HepG2 (cell line): ENCODE measurements around the gene SPINK8. TPM values are rescaled to one million over a fixed set of nuclear protein-coding genes. Genes with fewer than 3 reads are reported as not detected.

Experiments used
- ATAC-seq: fragments of 200-7000 bp; cut with Tn5 transposase; 3 replicates; pipeline ENCODE4 v1.9.1; 2020; ENCODE audit warnings: mild to moderate bottlenecking, moderate library complexity
- BruUV-seq: library from RNA; stranded (reverse); fragments of 400-500 nt; replicated peaks from 2 replicates; lab custom pipeline; 2021; lab: Mats Ljungman, UMichigan
- CTCF ChIA-PET: fragments of 300-600 bp; formaldehyde crosslinking; extraction: SDS; loops from one replicate; lab custom pipeline; 2021; ENCODE audit warnings: low total read pairs, inconsistent platforms, low intra/inter-chr PET ratio; lab: Yijun Ruan, JAX
- POLR2A ChIA-PET: fragments of 350-600 bp; sonication (Branson Sonifier 250); formaldehyde crosslinking; loops from one replicate; lab custom pipeline; 2020; ENCODE audit warnings: antibody characterized with exemption, inconsistent platforms; lab: Yijun Ruan, JAX
- DNase-seq: peaks from one replicate; pipeline ENCODE4 v3.0.0-alpha.2; 2015; ENCODE audit warnings: low spot score
- FAIRE-seq: peaks from 3 replicates; lab custom pipeline; 2011; peaks lifted over from hg19 to GRCh38; lab: Jason Lieb, UNC
- H2AFZ ChIP-seq: one replicate; pipeline ENCODE4 v1.6.1; 2011; ENCODE audit warnings: low read length, inconsistent platforms
- H3K27ac ChIP-seq: fragments of 300-600 bp; 3 replicates; pipeline ENCODE4 v1.8.0; 2011; ENCODE audit warnings: mixed run types, mild to moderate bottlenecking, mixed read lengths, low read length, inconsistent platforms; ENCODE audit not compliant: insufficient read depth; ENCODE audit errors: extremely low read length
- H3K27me3 ChIP-seq, 2 experiments: fragments of 200-600 bp in 1 of 2; 2 replicates in 1 of 2; 3 replicates in 1 of 2; pipeline versions ENCODE4 v1.6.0 to v1.8.0; 2011; ENCODE audit warnings: low read length in 2 of 2, mild to moderate bottlenecking in 2 of 2, moderate library complexity in 2 of 2, inconsistent platforms in 1 of 2; ENCODE audit not compliant: insufficient read depth in 2 of 2, control insufficient read depth in 1 of 2
- H3K36me3 ChIP-seq, 2 experiments: fragments of 200-600 bp in 1 of 2; replicated peaks in 1 of 2; 2 replicates in 1 of 2; 3 replicates in 1 of 2; pipeline versions ENCODE4 v1.5.1 to v1.8.0; 2011; ENCODE audit warnings: low read length in 2 of 2, inconsistent platforms in 1 of 2; ENCODE audit not compliant: insufficient read depth in 2 of 2, control insufficient read depth in 1 of 2
- H3K4me1 ChIP-seq: 2 replicates; pipeline ENCODE4 v1.5.1; 2012; ENCODE audit warnings: low read length, inconsistent platforms; ENCODE audit not compliant: insufficient read depth
- H3K4me2 ChIP-seq: 2 replicates; pipeline ENCODE4 v1.6.0; 2011; ENCODE audit warnings: low read depth, low read length, inconsistent platforms
- H3K4me3 ChIP-seq, 3 experiments: fragments of 200-600 bp in 1 of 3; sonication (generic), shearing (Covaris generic) in 1 of 3; replicated peaks in 1 of 3; 2 replicates each; pipeline ENCODE4 v1.5.1; 2011 to 2016; ENCODE audit warnings: low read length in 3 of 3, inconsistent platforms in 2 of 3, low read depth in 2 of 3, mild to moderate bottlenecking in 2 of 3, control low read depth in 1 of 3, mixed read lengths in 1 of 3; ENCODE audit not compliant: insufficient read depth in 1 of 3
- H3K79me2 ChIP-seq: one replicate; pipeline ENCODE4 v1.6.1; 2011; ENCODE audit warnings: low read length, inconsistent platforms; ENCODE audit not compliant: insufficient read depth
- H3K9ac ChIP-seq: 2 replicates; pipeline ENCODE4 v1.6.0; 2011; ENCODE audit warnings: mild to moderate bottlenecking, low read depth, low read length, inconsistent platforms; ENCODE audit not compliant: insufficient read depth
- H3K9me3 ChIP-seq: 2 replicates; pipeline ENCODE4 v1.5.1; 2012; ENCODE audit warnings: mild to moderate bottlenecking, low read length
- H4K20me1 ChIP-seq: 2 replicates; pipeline ENCODE4 v1.6.0; 2011; ENCODE audit warnings: inconsistent platforms, mild to moderate bottlenecking, low read length, moderate library complexity; ENCODE audit not compliant: insufficient read depth
- ERF ChIP-seq: IDR thresholded peaks from 2 replicates; pipeline ENCODE4 v1.6.1; 2018; ENCODE audit warnings: missing biosample characterization, missing genetic modification reagents
- HIVEP1 ChIP-seq: sonication (generic); formaldehyde crosslinking; IDR thresholded peaks from 2 replicates; pipeline ENCODE4 v1.4.0; 2020; ENCODE audit warnings: mild to moderate bottlenecking, missing genetic modification reagents
- KAT7 ChIP-seq: IDR thresholded peaks from 2 replicates; pipeline ENCODE4 v1.6.1; 2018; ENCODE audit warnings: borderline replicate concordance, missing compliant biosample characterization
- MATR3 ChIP-seq: sonication (generic); formaldehyde crosslinking; IDR thresholded peaks from 2 replicates; pipeline ENCODE4 v1.4.0; 2020; ENCODE audit warnings: missing genetic modification reagents
- NR2F1 ChIP-seq, 2 experiments: fragments of 450-650 bp in 1 of 2; formaldehyde crosslinking in 1 of 2; IDR thresholded peaks; 2 replicates each; pipeline versions ENCODE4 v1.5.0 to v1.6.1; 2016 to 2020; ENCODE audit warnings: mild to moderate bottlenecking in 1 of 2, missing compliant biosample characterization in 1 of 2, missing genetic modification reagents in 1 of 2, moderate library complexity in 1 of 2
- NR2F6 ChIP-seq, 2 experiments: IDR thresholded peaks; 2 replicates each; pipeline ENCODE4 v1.6.1; 2016; ENCODE audit warnings: antibody characterized with exemption in 1 of 2, mild to moderate bottlenecking in 1 of 2
- POLR2AphosphoS2 ChIP-seq: IDR thresholded peaks from 2 replicates; pipeline ENCODE4 v1.6.1; 2011; ENCODE audit warnings: low read depth, low read length, improper control_type of control experiment
- POLR2AphosphoS5 ChIP-seq: IDR thresholded peaks from 2 replicates; pipeline ENCODE4 v1.6.1; 2012; ENCODE audit warnings: low read depth, low read length
- RAD21 ChIP-seq: fragments of 450-650 bp; formaldehyde crosslinking; IDR thresholded peaks from 2 replicates; pipeline ENCODE4 v1.5.0; 2020; ENCODE audit warnings: mild to moderate bottlenecking
- RFX5 ChIP-seq: IDR thresholded peaks from 2 replicates; pipeline ENCODE4 v1.6.1; 2011; ENCODE audit warnings: low read depth, low read length, improper control_type of control experiment
- RXRA ChIP-seq: sonication (generic); formaldehyde crosslinking; IDR thresholded peaks from 2 replicates; pipeline ENCODE4 v1.5.1; 2020; ENCODE audit warnings: missing genetic modification reagents
- SMC3 ChIP-seq: IDR thresholded peaks from 2 replicates; pipeline ENCODE4 v1.6.1; 2011; ENCODE audit warnings: low read length, improper control_type of control experiment
- SRSF9 ChIP-seq: fragments of 200-400 bp; formaldehyde crosslinking; IDR thresholded peaks from 2 replicates; pipeline ENCODE4 v1.6.1; 2018; ENCODE audit warnings: borderline replicate concordance, mild to moderate bottlenecking, low read depth, low read length; ENCODE audit not compliant: insufficient read depth, poor library complexity, severe bottlenecking
- SSRP1 ChIP-seq: IDR thresholded peaks from 2 replicates; pipeline ENCODE4 v1.6.1; 2016; ENCODE audit warnings: control low read depth
- STAG1 ChIP-seq: sonication (generic); formaldehyde crosslinking; IDR thresholded peaks from 2 replicates; pipeline ENCODE4 v1.4.0; 2020; ENCODE audit warnings: missing genetic modification reagents
- TAF1 ChIP-seq: sonication (generic); formaldehyde crosslinking; IDR thresholded peaks from 2 replicates; pipeline ENCODE4 v1.4.0; 2020; ENCODE audit warnings: missing genetic modification reagents
- XRCC5 ChIP-seq: fragments of 200-400 bp; formaldehyde crosslinking; optimal IDR thresholded peaks from 2 replicates; pipeline ENCODE3; 2017; ENCODE audit warnings: mild to moderate bottlenecking, low read length
- ZBTB21 ChIP-seq: sonication (generic); formaldehyde crosslinking; IDR thresholded peaks from 2 replicates; pipeline ENCODE4 v1.4.0; 2020; ENCODE audit warnings: missing genetic modification reagents
- ZNF329 ChIP-seq: sonication (generic); formaldehyde crosslinking; IDR thresholded peaks from 2 replicates; pipeline ENCODE4 v1.9.0; 2021; ENCODE audit warnings: low read depth, mild to moderate bottlenecking, missing genetic modification reagents
- ZNF607 ChIP-seq: sonication (generic); formaldehyde crosslinking; IDR thresholded peaks from 2 replicates; pipeline ENCODE4 v1.5.1; 2020; ENCODE audit warnings: missing genetic modification reagents, mild to moderate bottlenecking, borderline replicate concordance
- ZNF670 ChIP-seq: sonication (generic); formaldehyde crosslinking; IDR thresholded peaks from 2 replicates; pipeline ENCODE4 v1.8.0; 2022; ENCODE audit warnings: mild to moderate bottlenecking, missing genetic modification reagents, borderline replicate concordance
- ZNF792 ChIP-seq: IDR thresholded peaks from 2 replicates; pipeline ENCODE4 v1.6.1; 2016
- WGBS: methylation state at CpG from one replicate; pipeline ENCODE4 v1.1.6; 2017; ENCODE audit warnings: low lambda C conversion rate; 5-methylcytosine and 5-hydroxymethylcytosine counted together
- in situ Hi-C: cut with HindIII; loops from 2 replicates; pipeline ENCODE4 v1.10.0; 2017; ENCODE audit warnings: low pct_unique_long_range_greater_than_20kb; ENCODE audit not compliant: extremely low pct_ligation_motif_present
- intact Hi-C: fragments of 100-400 bp; cut with micrococcal nuclease; formaldehyde crosslinking; loops from one replicate; pipeline ENCODE4 v1.10.0; 2022; ENCODE audit not compliant: unreplicated experiment
- polyA plus RNA-seq, 8 experiments: library from polyadenylated mRNA; depleted of rRNA in 3 of 8; stranded (reverse) in 7 of 8; unstranded in 1 of 8; fragments of >200 nt; fragmentation: Illumina TruSeq in 4 of 8; extraction: Trizol in 4 of 8; gene quantifications; 2 replicates each; pipeline versions ENCODE4 v1.2.1 to v1.2.3, GENCODE V29; 2011 to 2016; ENCODE audit warnings: low read depth in 4 of 8, missing spikeins in 1 of 8, mixed read lengths in 1 of 8; ENCODE audit not compliant: insufficient read depth in 1 of 8
- total RNA-seq, 5 experiments: library from RNA; depleted of rRNA; stranded (reverse); fragments of >200 nt; fragmentation: Illumina TruSeq; extraction: Trizol; gene quantifications; 2 replicates each; pipeline ENCODE4 v1.2.3, GENCODE V29; 2016; ENCODE audit warnings: low read depth in 1 of 5
- TF ChIP-seq, protein P1 (sequence below): sonication (generic); formaldehyde crosslinking; IDR thresholded peaks from 2 replicates; pipeline ENCODE4 v1.5.1; 2020; ENCODE audit warnings: missing genetic modification reagents, mild to moderate bottlenecking, borderline replicate concordance
- TF ChIP-seq, protein P2 (sequence below): IDR thresholded peaks from 2 replicates; pipeline ENCODE4 v1.6.1; 2016; ENCODE audit warnings: low read depth, borderline replicate concordance
- TF ChIP-seq, protein P3 (sequence below): sonication (generic); formaldehyde crosslinking; IDR thresholded peaks from 2 replicates; pipeline ENCODE4 v1.5.1; 2020; ENCODE audit warnings: missing genetic modification reagents, mild to moderate bottlenecking, borderline replicate concordance

SPINK8 gene
- total and polyA plus RNA-seq, 2 of the 13 experiments (the other 11 are each of a cell fraction or from before 2014, with no cell fraction given) = not detected

DNA sequence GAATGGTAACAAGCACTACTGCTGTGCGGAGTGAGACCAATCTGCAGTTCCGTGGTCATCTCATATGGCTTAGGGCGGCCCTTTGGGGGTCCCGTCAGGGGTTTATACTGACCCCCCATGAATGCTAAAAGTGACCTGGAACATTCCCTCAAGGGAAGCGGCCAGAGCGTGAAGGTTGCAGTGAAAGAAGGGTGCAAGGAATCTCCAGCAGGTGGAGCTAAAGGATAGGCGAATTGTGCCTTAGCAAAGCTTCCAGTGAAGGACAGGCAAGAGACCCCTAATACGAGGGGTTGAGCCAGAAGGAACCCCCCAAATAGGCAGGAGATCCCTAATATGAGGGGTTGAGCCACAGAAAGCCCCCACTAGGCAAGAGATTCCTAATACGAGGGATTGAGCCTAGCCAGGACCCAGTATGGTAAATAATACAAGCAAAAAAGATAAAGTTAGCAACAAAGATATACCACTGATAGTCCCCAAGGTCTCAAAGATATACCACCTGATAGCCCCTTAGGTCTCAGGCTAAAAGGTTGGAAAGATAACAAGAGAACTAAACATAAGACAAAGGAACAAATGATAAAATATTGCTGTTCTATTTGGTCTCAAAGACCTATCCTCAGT lies 59.8 kb downstream of the SPINK8 start:
- no TSS peak for BruUV-seq
- Histone ChIP-seq H3K4me2 (no peak overlapping the region), H3K9me3 (no peaks in the 10 kb centered on the region), H2AFZ (no peak overlapping the region), H3K79me2 (no peaks in the 10 kb centered on the region), H3K27me3 (no peaks in the 10 kb centered on the region; a peak in 1 of 5 replicates), H4K20me1 (no peaks in the 10 kb centered on the region), H3K4me3 (no peak overlapping the region), H3K27ac (no peak overlapping the region), H3K9ac (no peak overlapping the region), H3K4me1 (no peaks in the 10 kb centered on the region), H3K36me3 (peaks cover 1 to 2% of the 10 kb centered on the region in 2 experiments; a peak in 3 of 5 replicates)
- in situ Hi-C loops = loop anchor here (5.0 kb wide), 1 partner anchor 164 kb away; no protein-coding TSS in a partner anchor
- ChIA-PET POLR2A (interaction anchor here (1.4 to 1.7 kb wide), 2 partner anchors 162 to 166 kb away, joined by 9 to 14 read pairs; partner anchors contain the start of genes CCDC51 and TMA7), CTCF (interaction anchor here (0.8 to 4.6 kb wide), 6 partner anchors 41 to 275 kb away, joined by 3 to 76 read pairs (median 6); partner anchors contain the start of genes CCDC51 and TMA7)
- peak; percentile 66 for DNase-seq
- intact Hi-C loops = loop anchor here (1.0 to 5.0 kb wide), 3 partner anchors 127 to 234 kb away; no protein-coding TSS in a partner anchor
- peak; percentile 80 for FAIRE-seq
- peak; percentile 85 for ATAC-seq
- WGBS = 5% methylated on average over 9 of the region's 9 CpGs
- TF ChIP-seq STAG1 (CRISPR knock-in tag) = peak; percentile 91
- no peak for TF ChIP-seq ZNF607
- TF ChIP-seq KAT7 = no peak
- no peak for TF ChIP-seq RFX5
- TF ChIP-seq SSRP1 (CRISPR knock-in tag) = no peak
- no peak for TF ChIP-seq NR2F6 (IDR thresholded peaks at IDR 0.05)
- TF ChIP-seq NR2F6 (CRISPR knock-in tag; IDR thresholded peaks at IDR 0.05) = no peak
- no peak for TF ChIP-seq ZBTB21 (CRISPR knock-in tag)
- TF ChIP-seq TAF1 (CRISPR knock-in tag) = no peak
- TF ChIP-seq POLR2AphosphoS5 = no peak
- peak; percentile 88 for TF ChIP-seq SMC3
- TF ChIP-seq POLR2AphosphoS2 = no peak
- TF ChIP-seq, protein P1, sequence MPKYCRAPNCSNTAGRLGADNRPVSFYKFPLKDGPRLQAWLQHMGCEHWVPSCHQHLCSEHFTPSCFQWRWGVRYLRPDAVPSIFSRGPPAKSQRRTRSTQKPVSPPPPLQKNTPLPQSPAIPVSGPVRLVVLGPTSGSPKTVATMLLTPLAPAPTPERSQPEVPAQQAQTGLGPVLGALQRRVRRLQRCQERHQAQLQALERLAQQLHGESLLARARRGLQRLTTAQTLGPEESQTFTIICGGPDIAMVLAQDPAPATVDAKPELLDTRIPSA (CRISPR knock-in tag) = no peak
- TF ChIP-seq MATR3 (CRISPR knock-in tag) = no peak
- TF ChIP-seq HIVEP1 = no peak
- no peak for TF ChIP-seq SRSF9
- no peak for TF ChIP-seq ZNF792 (CRISPR knock-in tag)
- TF ChIP-seq RXRA (CRISPR knock-in tag) = no peak
- no peak for TF ChIP-seq XRCC5
- no peak for TF ChIP-seq ZNF329
- TF ChIP-seq, protein P2, sequence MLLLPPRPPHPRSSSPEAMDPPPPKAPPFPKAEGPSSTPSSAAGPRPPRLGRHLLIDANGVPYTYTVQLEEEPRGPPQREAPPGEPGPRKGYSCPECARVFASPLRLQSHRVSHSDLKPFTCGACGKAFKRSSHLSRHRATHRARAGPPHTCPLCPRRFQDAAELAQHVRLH = 0 out of 2 replicates have a peak, but pooled peaks have one; percentile 41
- no peak for TF ChIP-seq NR2F1 (CRISPR knock-in tag; IDR thresholded peaks at IDR 0.05)
- TF ChIP-seq ZNF670 (CRISPR knock-in tag) = no peak
- TF ChIP-seq ERF = peak; percentile 51; the same call in 1 of the 2 replicates
- peak; percentile 81 for TF ChIP-seq RAD21 (CRISPR knock-in tag)
- TF ChIP-seq, protein P3, sequence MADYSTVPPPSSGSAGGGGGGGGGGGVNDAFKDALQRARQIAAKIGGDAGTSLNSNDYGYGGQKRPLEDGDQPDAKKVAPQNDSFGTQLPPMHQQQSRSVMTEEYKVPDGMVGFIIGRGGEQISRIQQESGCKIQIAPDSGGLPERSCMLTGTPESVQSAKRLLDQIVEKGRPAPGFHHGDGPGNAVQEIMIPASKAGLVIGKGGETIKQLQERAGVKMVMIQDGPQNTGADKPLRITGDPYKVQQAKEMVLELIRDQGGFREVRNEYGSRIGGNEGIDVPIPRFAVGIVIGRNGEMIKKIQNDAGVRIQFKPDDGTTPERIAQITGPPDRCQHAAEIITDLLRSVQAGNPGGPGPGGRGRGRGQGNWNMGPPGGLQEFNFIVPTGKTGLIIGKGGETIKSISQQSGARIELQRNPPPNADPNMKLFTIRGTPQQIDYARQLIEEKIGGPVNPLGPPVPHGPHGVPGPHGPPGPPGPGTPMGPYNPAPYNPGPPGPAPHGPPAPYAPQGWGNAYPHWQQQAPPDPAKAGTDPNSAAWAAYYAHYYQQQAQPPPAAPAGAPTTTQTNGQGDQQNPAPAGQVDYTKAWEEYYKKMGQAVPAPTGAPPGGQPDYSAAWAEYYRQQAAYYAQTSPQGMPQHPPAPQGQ (CRISPR knock-in tag) = no peak
